ENCODE data around the gene NAALAD2. TPM values are rescaled to one million over a fixed set of nuclear protein-coding genes. Genes with fewer than 3 reads are reported as not detected.
A peak's percentile ranks its signal among the peaks of the same experiment; 100 is the strongest.
"Not testable (repeated sequence)": the region's sequence is repeated elsewhere in the genome, so short reads cannot be mapped to it uniquely, and the experiment has no call there.

Gene NAALAD2
- total RNA-seq (2021) (3.9 and 4.0 TPM in 2 replicates), Bru-seq, nascent RNA (percentile 56 among the genes with signal in this experiment), BruChase-seq, experiment 1, labeled RNA remaining after a 2-hour chase (percentile 54 among the genes with signal in this experiment), BruChase-seq, experiment 2, labeled RNA remaining after a 6-hour chase (percentile 40 among the genes with signal in this experiment)
- long read RNA-seq, partial matches to known transcripts = 0 of 5 reads
- long read RNA-seq, other reads (novel, unspliced or antisense) = 1 of 5 reads

GRCh38 chr11:90134478-90135003, at the start of gene NAALAD2:
Gene NAALAD2, plus strand, starts transcription at chr11:90134663. Its CDS starts 96 bp downstream, at chr11:90134759.
- H3K4me3 ChIP-seq (ENCODE audit: low read depth, low read length, poor library complexity, severe bottlenecking) = peak within 1 kb of the TSS; percentile 57
- peak within 1 kb of the TSS; percentile 29 for H3K27ac ChIP-seq (ENCODE audit: low read depth, low read length, poor library complexity, severe bottlenecking)
- H3K27me3 ChIP-seq (replicated peaks; ENCODE audit: insufficient read depth, low read depth, low read length, poor library complexity) = peaks cover 6% of the 10 kb centered on the region
- TF ChIP-seq EZH2 (IDR thresholded peaks at IDR 0.05; ENCODE audit: borderline replicate concordance, low read depth, low read length, poor library complexity, severe bottlenecking) = no peak
- TF ChIP-seq CTCF (conservative IDR thresholded peaks at IDR 0.05; ENCODE audit: low read depth, low read length) = no peak
- H3K4me1 ChIP-seq (ENCODE audit: insufficient read depth, low read length, poor library complexity, severe bottlenecking) = peaks cover 5% of the 10 kb centered on the region
- peak; percentile 70 for DNase-seq (ENCODE audit: low spot score)
- H3K9me3 ChIP-seq (ENCODE audit: low read depth, low read length, poor library complexity, severe bottlenecking) = no peaks in the 10 kb centered on the region
- H3K36me3 ChIP-seq (ENCODE audit: insufficient read depth, low read length, poor library complexity, severe bottlenecking) = no peaks in the 10 kb centered on the region
- ChIA-PET POLR2A (ENCODE audit: low non-redundant PET) (no interaction called here), CTCF (no interaction called here)
- intact Hi-C loops (cut with micrococcal nuclease; ENCODE audit: unreplicated experiment) = no loop called here
- BruUV-seq (replicated peaks) = no TSS peak

- CTCF ChIA-PET; intact Hi-C loops (cut with micrococcal nuclease; ENCODE audit: unreplicated experiment); H3K4me3 ChIP-seq (ENCODE audit: low read depth, low read length, poor library complexity, severe bottlenecking); POLR2A ChIA-PET (ENCODE audit: low non-redundant PET); H3K27ac ChIP-seq (ENCODE audit: low read depth, low read length, poor library complexity, severe bottlenecking); BruUV-seq (replicated peaks); H3K36me3 ChIP-seq (ENCODE audit: insufficient read depth, low read length, poor library complexity, severe bottlenecking); DNase-seq (ENCODE audit: low spot score); H3K4me1 ChIP-seq (ENCODE audit: insufficient read depth, low read length, poor library complexity, severe bottlenecking); H3K27me3 ChIP-seq (replicated peaks; ENCODE audit: insufficient read depth, low read depth, low read length, poor library complexity); H3K9me3 ChIP-seq (ENCODE audit: low read depth, low read length, poor library complexity, severe bottlenecking): not testable (repeated sequence)
Measured at GRCh38 chr11:90085650-90086049, 48.8 kb upstream of the NAALAD2 start, which contains the start of gene UBTFL1. Gene UBTFL1, plus strand, starts transcription at chr11:90085950. Its CDS starts 0 bp downstream, at chr11:90085950.

- DNase-seq (ENCODE audit: low spot score); POLR2A ChIA-PET (ENCODE audit: low non-redundant PET); H3K36me3 ChIP-seq (ENCODE audit: insufficient read depth, low read length, poor library complexity, severe bottlenecking); H3K27ac ChIP-seq (ENCODE audit: low read depth, low read length, poor library complexity, severe bottlenecking); CTCF ChIA-PET; intact Hi-C loops (cut with micrococcal nuclease; ENCODE audit: unreplicated experiment); H3K4me1 ChIP-seq (ENCODE audit: insufficient read depth, low read length, poor library complexity, severe bottlenecking); H3K4me3 ChIP-seq (ENCODE audit: low read depth, low read length, poor library complexity, severe bottlenecking); H3K27me3 ChIP-seq (replicated peaks; ENCODE audit: insufficient read depth, low read depth, low read length, poor library complexity); BruUV-seq (replicated peaks); H3K9me3 ChIP-seq (ENCODE audit: low read depth, low read length, poor library complexity, severe bottlenecking): not testable (repeated sequence)
Measured at GRCh38 chr11:90088731-90089130, 45.7 kb upstream of the NAALAD2 start.

GRCh38 chr11:90095230-90095924, 39.1 kb upstream of the NAALAD2 start:
- POLR2A ChIA-PET (ENCODE audit: low non-redundant PET); H3K4me1 ChIP-seq (ENCODE audit: insufficient read depth, low read length, poor library complexity, severe bottlenecking); BruUV-seq (replicated peaks); H3K27ac ChIP-seq (ENCODE audit: low read depth, low read length, poor library complexity, severe bottlenecking); intact Hi-C loops (cut with micrococcal nuclease; ENCODE audit: unreplicated experiment); H3K4me3 ChIP-seq (ENCODE audit: low read depth, low read length, poor library complexity, severe bottlenecking); DNase-seq (ENCODE audit: low spot score); H3K27me3 ChIP-seq (replicated peaks; ENCODE audit: insufficient read depth, low read depth, low read length, poor library complexity); H3K9me3 ChIP-seq (ENCODE audit: low read depth, low read length, poor library complexity, severe bottlenecking); CTCF ChIA-PET; H3K36me3 ChIP-seq (ENCODE audit: insufficient read depth, low read length, poor library complexity, severe bottlenecking): not testable (repeated sequence)

- POLR2A ChIA-PET (ENCODE audit: low non-redundant PET); H3K36me3 ChIP-seq (ENCODE audit: insufficient read depth, low read length, poor library complexity, severe bottlenecking); DNase-seq (ENCODE audit: low spot score); CTCF ChIA-PET; BruUV-seq (replicated peaks); intact Hi-C loops (cut with micrococcal nuclease; ENCODE audit: unreplicated experiment); H3K27me3 ChIP-seq (replicated peaks; ENCODE audit: insufficient read depth, low read depth, low read length, poor library complexity); H3K27ac ChIP-seq (ENCODE audit: low read depth, low read length, poor library complexity, severe bottlenecking); H3K4me3 ChIP-seq (ENCODE audit: low read depth, low read length, poor library complexity, severe bottlenecking); H3K9me3 ChIP-seq (ENCODE audit: low read depth, low read length, poor library complexity, severe bottlenecking); H3K4me1 ChIP-seq (ENCODE audit: insufficient read depth, low read length, poor library complexity, severe bottlenecking): not testable (repeated sequence)
Measured at GRCh38 chr11:90098261-90098660, 36.2 kb upstream of the NAALAD2 start.
